HG03064 (cell line): Measurements from ENCODE around the gene COL9A1.

Experiments
- ATAC-seq: cut with Tn5 transposase; IDR thresholded peaks from one replicate; pipeline ENCODE4 v1.9.1; 2021; ENCODE audit warnings: low read depth; ENCODE audit not compliant: unreplicated experiment

The COL9A1 gene

GRCh38 chr6:70292193-70292592 is 10.7 kb downstream of the COL9A1 start:
- ATAC-seq = no peak

- no peak for ATAC-seq
Measured at GRCh38 chr6:70289299-70289698, 13.6 kb downstream of the COL9A1 start.

- ATAC-seq = no peak
Measured at GRCh38 chr6:70286905-70287304, 16.0 kb downstream of the COL9A1 start.

- no peak for ATAC-seq
Measured at GRCh38 chr6:70285201-70285600, 17.7 kb downstream of the COL9A1 start.

GRCh38 chr6:70282919-70283461 is 19.9 kb downstream of the COL9A1 start:
- no peak for ATAC-seq

GRCh38 chr6:70282312-70282918 is 20.5 kb downstream of the COL9A1 start:
- ATAC-seq = no peak

- ATAC-seq = no peak
Measured at GRCh38 chr6:70281923-70282311, 21.0 kb downstream of the COL9A1 start.

- ATAC-seq = no peak
Measured at GRCh38 chr6:70280400-70280853, 22.5 kb downstream of the COL9A1 start.

- ATAC-seq = no peak
Measured at GRCh38 chr6:70277470-70277869, 25.4 kb downstream of the COL9A1 start.

GRCh38 chr6:70274338-70274737 is 28.5 kb downstream of the COL9A1 start:
- ATAC-seq = no peak

GRCh38 chr6:70272071-70272470 is 30.8 kb downstream of the COL9A1 start:
- no peak for ATAC-seq

GRCh38 chr6:70270287-70271005 is 32.4 kb downstream of the COL9A1 start:
- ATAC-seq = no peak

GRCh38 chr6:70266142-70266541 is 36.7 kb downstream of the COL9A1 start:
- no peak for ATAC-seq

GRCh38 chr6:70264306-70264705 is 38.6 kb downstream of the COL9A1 start:
- ATAC-seq = no peak

- ATAC-seq = no peak
Measured at GRCh38 chr6:70258483-70258882, 44.4 kb downstream of the COL9A1 start.

- no peak for ATAC-seq
Measured at GRCh38 chr6:70257768-70258273, 45.1 kb downstream of the COL9A1 start.

GRCh38 chr6:70254784-70255183 is 48.1 kb downstream of the COL9A1 start:
- ATAC-seq = no peak

GRCh38 chr6:70253923-70254322 is 49.0 kb downstream of the COL9A1 start:
- no peak for ATAC-seq

GRCh38 chr6:70252604-70253003 is 50.3 kb downstream of the COL9A1 start:
- no peak for ATAC-seq

GRCh38 chr6:70246118-70246517 is 56.8 kb downstream of the COL9A1 start:
- ATAC-seq = no peak

- ATAC-seq = no peak
Measured at GRCh38 chr6:70241991-70242420, 60.9 kb downstream of the COL9A1 start.

GRCh38 chr6:70241031-70241430 is 61.9 kb downstream of the COL9A1 start:
- no peak for ATAC-seq
